Kidney (tissue), 14 donors: ENCODE data around the gene TAS2R4. TPM values are rescaled to one million over a fixed set of nuclear protein-coding genes. Genes with fewer than 3 reads are reported as not detected.

Experiments
- DNase-seq, 5 donors: peaks; one replicate each; pipeline ENCODE4 v3.0.0-alpha.2; 2013 to 2020
- FAIRE-seq: peaks from 2 replicates; lab custom pipeline; 2012; peaks lifted over from hg19 to GRCh38; lab: Jason Lieb, UNC
- H3K27ac ChIP-seq, 2 donors: one replicate each; pipeline ENCODE4 v1.7.0; 2013; ENCODE audit warnings: low read depth in 2 of 2, low read length in 2 of 2, inconsistent platforms in 1 of 2
- H3K27me3 ChIP-seq: one replicate; pipeline ENCODE4 v1.7.1; 2013; ENCODE audit warnings: low read length, inconsistent platforms; ENCODE audit not compliant: control insufficient read depth, insufficient read depth
- H3K36me3 ChIP-seq, 3 donors: one replicate each; pipeline versions ENCODE4 v1.7.0 to v1.7.1; 2013; ENCODE audit warnings: low read length in 3 of 3, control low read depth in 1 of 3, inconsistent platforms in 1 of 3; ENCODE audit not compliant: insufficient read depth in 3 of 3, control insufficient read depth in 2 of 3
- H3K4me1 ChIP-seq, 3 donors: one replicate each; pipeline versions ENCODE4 v1.7.0 to v1.7.1; 2013; ENCODE audit warnings: low read length in 3 of 3, inconsistent platforms in 1 of 3, low read depth in 1 of 3; ENCODE audit not compliant: control insufficient read depth in 2 of 3, insufficient read depth in 2 of 3
- H3K4me3 ChIP-seq, 3 donors: one replicate each; pipeline versions ENCODE4 v1.7.0 to v1.8.1; 2013; ENCODE audit warnings: low read length in 3 of 3, control low read depth in 1 of 3, inconsistent platforms in 1 of 3
- H3K9ac ChIP-seq, 3 donors: one replicate each; pipeline versions ENCODE4 v1.7.0 to v1.7.1; 2013; ENCODE audit warnings: low read length in 3 of 3, control low read depth in 1 of 3, inconsistent platforms in 1 of 3
- H3K9me3 ChIP-seq, 3 donors: one replicate each; pipeline versions ENCODE4 v1.7.0 to v1.7.1; 2013; ENCODE audit warnings: low read length in 3 of 3, control low read depth in 1 of 3, inconsistent platforms in 1 of 3; ENCODE audit not compliant: control insufficient read depth in 2 of 3, insufficient read depth in 1 of 3
- intact Hi-C: fragments of 100-400 bp; cut with DNase I; formaldehyde crosslinking; loops from one replicate; pipeline ENCODE4 v1.11.1; 2022
- polyA plus RNA-seq: library from polyadenylated mRNA; stranded (reverse); fragments of 350-450 nt; fragmentation: Illumina TruSeq; extraction: RNeasy Lipid Tissue Mini Kit (QIAGEN cat#74804); gene quantifications from one replicate; pipeline ENCODE4 v1.2.3, GENCODE V29; 2014; ENCODE audit warnings: low read depth, low replicate concordance; ENCODE audit not compliant: insufficient read depth
- total RNA-seq: library from RNA; stranded (reverse); fragmentation: NEBNext Ultra II Directional; extraction: Animal tissue kit (Norgen Biotek cat#: 25700); gene quantifications from one replicate; pipeline ENCODE4 v1.2.1, GENCODE V29; 2021
- TF ChIP-seq, protein P1 (sequence below): IDR thresholded peaks from 3 replicates; pipeline ENCODE4 v1.5.1; 2012; ENCODE audit warnings: mild to moderate bottlenecking, moderate library complexity, borderline replicate concordance; ENCODE audit not compliant: insufficient read depth; ENCODE audit errors: extremely low read depth
- donor health status: control.
- donor health status: control.
- donor health status: control.
- donor health status: control.
- donor health status: control.
- donor health status: DM: yes; HTN: yes; CAD: no.
- donor health status: Normal renal cell carcinoma (clear cell type).

The TAS2R4 gene
- total and polyA plus RNA-seq, 2 donors from 2014 or later = 2.5 TPM; not detected in 1

GRCh38 chr7:141737118-141737835, 39.2 kb upstream of the TAS2R4 start:
- Histone ChIP-seq H3K27me3 (no peaks in the 10 kb centered on the region), H3K4me1 (peaks cover 0 to 10% (median 8%) of the 10 kb centered on the region in 3 donors), H3K4me3 (peak overlapping the region; percentile 90 to 100 (median 99)), H3K27ac (peak overlapping the region in 1 of 2 donors; percentile 74), H3K36me3 (peaks cover 0 to 10% (median 7%) of the 10 kb centered on the region in 3 donors), H3K9ac (peak overlapping the region in 2 of 3 donors; percentile 95 to 100), H3K9me3 (no peaks in the 10 kb centered on the region)
- intact Hi-C loops = no loop called here
- TF ChIP-seq, protein P1, sequence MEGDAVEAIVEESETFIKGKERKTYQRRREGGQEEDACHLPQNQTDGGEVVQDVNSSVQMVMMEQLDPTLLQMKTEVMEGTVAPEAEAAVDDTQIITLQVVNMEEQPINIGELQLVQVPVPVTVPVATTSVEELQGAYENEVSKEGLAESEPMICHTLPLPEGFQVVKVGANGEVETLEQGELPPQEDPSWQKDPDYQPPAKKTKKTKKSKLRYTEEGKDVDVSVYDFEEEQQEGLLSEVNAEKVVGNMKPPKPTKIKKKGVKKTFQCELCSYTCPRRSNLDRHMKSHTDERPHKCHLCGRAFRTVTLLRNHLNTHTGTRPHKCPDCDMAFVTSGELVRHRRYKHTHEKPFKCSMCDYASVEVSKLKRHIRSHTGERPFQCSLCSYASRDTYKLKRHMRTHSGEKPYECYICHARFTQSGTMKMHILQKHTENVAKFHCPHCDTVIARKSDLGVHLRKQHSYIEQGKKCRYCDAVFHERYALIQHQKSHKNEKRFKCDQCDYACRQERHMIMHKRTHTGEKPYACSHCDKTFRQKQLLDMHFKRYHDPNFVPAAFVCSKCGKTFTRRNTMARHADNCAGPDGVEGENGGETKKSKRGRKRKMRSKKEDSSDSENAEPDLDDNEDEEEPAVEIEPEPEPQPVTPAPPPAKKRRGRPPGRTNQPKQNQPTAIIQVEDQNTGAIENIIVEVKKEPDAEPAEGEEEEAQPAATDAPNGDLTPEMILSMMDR = no peak
- DNase-seq (peak in 3 of 5 donors; percentile 4 to 37 (median 14)), FAIRE-seq (no peak)

DNA sequence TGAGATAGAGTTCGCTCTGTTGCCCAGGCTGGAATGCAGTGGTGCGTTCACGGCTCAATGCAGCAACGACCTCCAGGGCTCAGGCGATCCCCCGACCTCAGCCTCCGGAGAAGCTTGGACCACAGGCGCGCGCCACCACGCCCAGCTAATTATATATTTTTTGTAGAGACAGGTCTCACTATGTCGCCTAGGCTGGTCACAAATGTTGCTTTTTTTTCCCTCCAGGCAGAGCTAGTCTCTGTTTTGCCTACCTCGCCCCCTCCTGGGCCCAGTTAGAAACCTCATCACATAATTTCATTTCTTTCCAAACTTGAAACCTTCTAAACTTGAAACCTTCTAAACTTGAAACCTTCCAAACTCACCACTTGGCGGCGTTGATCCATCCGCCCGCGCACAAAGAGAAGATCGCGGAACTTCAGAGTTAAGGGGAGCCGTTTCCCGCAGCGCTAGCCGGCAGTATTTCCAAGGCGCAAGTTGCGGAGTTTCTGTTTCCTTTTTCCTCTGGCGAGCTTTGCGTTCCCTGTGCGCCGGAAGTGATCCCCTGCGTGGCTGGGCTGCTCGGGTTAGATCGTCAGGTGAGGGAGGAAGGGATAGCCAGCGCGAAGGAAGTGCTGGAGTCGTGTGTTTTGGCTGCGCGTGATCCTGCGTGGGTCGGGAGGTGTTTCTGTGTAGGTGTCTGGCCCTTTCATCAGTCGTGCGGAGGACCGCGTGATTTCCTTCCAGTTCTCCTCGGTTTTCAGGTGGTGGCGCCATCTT, 38.5 kb upstream of the TAS2R4 start, which contains the start of gene SSBP1:
Gene SSBP1 (plus strand): TSS at position 523 of the 756 bp plus-strand sequence. CDS start 809 bp downstream, outside the sequence.
- Histone ChIP-seq H3K9ac (peak within 1 kb of the TSS; percentile 42 to 100 (median 95)), H3K4me3 (peak within 1 kb of the TSS; percentile 90 to 100 (median 99)), H3K9me3 (no peaks in the 10 kb centered on the region), H3K36me3 (peaks cover 0 to 13% (median 11%) of the 10 kb centered on the region in 3 donors), H3K27me3 (no peaks in the 10 kb centered on the region), H3K27ac (peak within 1 kb of the TSS; percentile 74 to 88), H3K4me1 (peaks cover 0 to 10% (median 8%) of the 10 kb centered on the region in 3 donors)
- FAIRE-seq (peak; percentile 96), DNase-seq (peak; percentile 95 to 99 (median 96))
- TF ChIP-seq, protein P1 = peak; percentile 61
- intact Hi-C loops = no loop called here

DNA sequence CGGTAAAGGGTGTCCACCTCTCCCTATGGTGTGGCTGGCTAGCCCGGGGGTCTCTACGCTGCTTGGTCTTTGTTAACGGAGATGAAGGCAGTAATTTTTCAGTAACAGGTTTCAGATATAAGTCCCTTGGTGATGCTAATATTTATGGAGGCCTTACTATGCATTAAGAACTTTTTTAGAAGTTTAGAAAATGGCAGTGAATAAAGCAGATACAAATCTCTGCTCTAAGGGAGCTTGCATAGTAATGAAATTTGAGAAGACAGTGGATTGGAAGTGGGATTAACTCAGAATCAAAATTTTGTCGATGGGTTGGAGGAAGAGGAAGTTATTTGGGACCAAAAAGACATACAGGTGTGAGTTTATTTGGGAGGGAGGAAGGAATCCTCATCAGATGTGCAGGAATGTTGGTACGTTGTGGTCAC, 37.9 kb upstream of the TAS2R4 start:
- Histone ChIP-seq H3K9me3 (no peaks in the 10 kb centered on the region), H3K4me1 (peaks cover 0 to 10% (median 8%) of the 10 kb centered on the region in 3 donors), H3K4me3 (peak overlapping the region; percentile 90 to 100 (median 99)), H3K9ac (peak overlapping the region; percentile 42 to 100 (median 95)), H3K27ac (peak overlapping the region; percentile 74 to 88), H3K27me3 (no peaks in the 10 kb centered on the region), H3K36me3 (peaks cover 3 to 19% (median 17%) of the 10 kb centered on the region in 3 donors)
- FAIRE-seq = no peak
- DNase-seq = no peak
- intact Hi-C loops = no loop called here
- TF ChIP-seq, protein P1 = no peak
